HepG2 (cell line): ENCODE measurements around the gene TMOD3. TPM values are rescaled to one million over a fixed set of nuclear protein-coding genes. Genes with fewer than 3 reads are reported as not detected.
A peak's percentile ranks its signal among the peaks of the same experiment; 100 is the strongest.

Experiments used
- ELF4 ChIP-seq: sonication (generic); formaldehyde crosslinking; IDR thresholded peaks from 2 replicates; pipeline ENCODE4 v1.5.0; 2020; ENCODE audit warnings: missing genetic modification reagents, mild to moderate bottlenecking, moderate library complexity, borderline replicate concordance
- ERF ChIP-seq: IDR thresholded peaks from 2 replicates; pipeline ENCODE4 v1.6.1; 2018; ENCODE audit warnings: missing biosample characterization, missing genetic modification reagents
- EZH2 ChIP-seq: conservative IDR thresholded peaks from 2 replicates; pipeline ENCODE4 v1.6.1; 2012; ENCODE audit warnings: mild to moderate bottlenecking, low read depth, low read length, moderate library complexity
- MIXL1 ChIP-seq: IDR thresholded peaks from 2 replicates; pipeline ENCODE4 v1.6.1; 2016
- POLR2AphosphoS2 ChIP-seq: IDR thresholded peaks from 2 replicates; pipeline ENCODE4 v1.6.1; 2011; ENCODE audit warnings: low read depth, low read length, improper control_type of control experiment
- POLR2G ChIP-seq: fragments of 200-400 bp; formaldehyde crosslinking; IDR thresholded peaks from 2 replicates; pipeline ENCODE4 v1.6.1; 2018; ENCODE audit warnings: mild to moderate bottlenecking, low read depth, low read length, moderate library complexity
- RXRB ChIP-seq: IDR thresholded peaks from 2 replicates; pipeline ENCODE4 v1.6.1; 2016; ENCODE audit warnings: borderline replicate concordance, missing genetic modification reagents, missing compliant biosample characterization
- TBX2 ChIP-seq: sonication (generic); formaldehyde crosslinking; IDR thresholded peaks from 2 replicates; pipeline ENCODE4 v1.5.0; 2020; ENCODE audit warnings: missing genetic modification reagents, mild to moderate bottlenecking, borderline replicate concordance
- ZFP36 ChIP-seq: fragments of 150-350 bp; IDR thresholded peaks from 2 replicates; pipeline ENCODE4 v1.6.1; 2018; ENCODE audit warnings: borderline replicate concordance, low read length, low read depth; ENCODE audit not compliant: partially characterized antibody
- ZNF274 ChIP-seq: sonication (generic); formaldehyde crosslinking; IDR thresholded peaks from 2 replicates; pipeline ENCODE4 v1.5.1; 2020; ENCODE audit warnings: mild to moderate bottlenecking, missing genetic modification reagents
- ZNF460 ChIP-seq: sonication (generic); formaldehyde crosslinking; IDR thresholded peaks from 2 replicates; pipeline ENCODE4 v1.5.1; 2020; ENCODE audit warnings: missing genetic modification reagents, mild to moderate bottlenecking, borderline replicate concordance
- ZNF552 ChIP-seq: sonication (generic); formaldehyde crosslinking; IDR thresholded peaks from 2 replicates; pipeline ENCODE4 v1.9.0; 2022; ENCODE audit warnings: missing genetic modification reagents, mild to moderate bottlenecking, borderline replicate concordance
- ZNF629 ChIP-seq: sonication (generic); formaldehyde crosslinking; conservative IDR thresholded peaks from 2 replicates; pipeline ENCODE4 v1.5.0; 2020; ENCODE audit warnings: missing genetic modification reagents
- polyA plus RNA-seq, 8 experiments: library from polyadenylated mRNA; depleted of rRNA in 3 of 8; stranded (reverse) in 7 of 8; unstranded in 1 of 8; fragments of >200 nt; fragmentation: Illumina TruSeq in 4 of 8; extraction: Trizol in 4 of 8; gene quantifications; 2 replicates each; pipeline versions ENCODE4 v1.2.1 to v1.2.3, GENCODE V29; 2011 to 2016; ENCODE audit warnings: low read depth in 4 of 8, missing spikeins in 1 of 8, mixed read lengths in 1 of 8; ENCODE audit not compliant: insufficient read depth in 1 of 8
- total RNA-seq, 5 experiments: library from RNA; depleted of rRNA; stranded (reverse); fragments of >200 nt; fragmentation: Illumina TruSeq; extraction: Trizol; gene quantifications; 2 replicates each; pipeline ENCODE4 v1.2.3, GENCODE V29; 2016; ENCODE audit warnings: low read depth in 1 of 5
- TF ChIP-seq, protein P1 (sequence below): IDR thresholded peaks from 2 replicates; pipeline ENCODE4 v1.6.1; 2016; ENCODE audit warnings: low read depth, control low read depth
- TF ChIP-seq, protein P2 (sequence below): IDR thresholded peaks from 2 replicates; pipeline ENCODE4 v1.6.1; 2016; ENCODE audit warnings: missing genetic modification reagents, missing compliant biosample characterization
- TF ChIP-seq, protein P3 (sequence below): IDR thresholded peaks from 2 replicates; pipeline ENCODE4 v1.6.1; 2012; ENCODE audit warnings: low read length, improper control_type of control experiment
- TF ChIP-seq, protein P4 (sequence below): sonication (generic); formaldehyde crosslinking; IDR thresholded peaks from 2 replicates; pipeline ENCODE4 v1.4.0; 2020; ENCODE audit warnings: missing genetic modification reagents
- TF ChIP-seq, protein P5 (sequence below): sonication (generic); formaldehyde crosslinking; IDR thresholded peaks from 2 replicates; pipeline ENCODE4 v1.5.0; 2020; ENCODE audit warnings: missing genetic modification reagents
- TF ChIP-seq, protein P6 (sequence below): sonication (generic); formaldehyde crosslinking; IDR thresholded peaks from 2 replicates; pipeline ENCODE4 v1.4.0; 2020; ENCODE audit warnings: missing genetic modification reagents, mild to moderate bottlenecking, borderline replicate concordance

TMOD3 gene
- total and polyA plus RNA-seq, 2 of the 13 experiments (the other 11 are each of a cell fraction or from before 2014, with no cell fraction given): 5.1 to 23.2 TPM

DNA sequence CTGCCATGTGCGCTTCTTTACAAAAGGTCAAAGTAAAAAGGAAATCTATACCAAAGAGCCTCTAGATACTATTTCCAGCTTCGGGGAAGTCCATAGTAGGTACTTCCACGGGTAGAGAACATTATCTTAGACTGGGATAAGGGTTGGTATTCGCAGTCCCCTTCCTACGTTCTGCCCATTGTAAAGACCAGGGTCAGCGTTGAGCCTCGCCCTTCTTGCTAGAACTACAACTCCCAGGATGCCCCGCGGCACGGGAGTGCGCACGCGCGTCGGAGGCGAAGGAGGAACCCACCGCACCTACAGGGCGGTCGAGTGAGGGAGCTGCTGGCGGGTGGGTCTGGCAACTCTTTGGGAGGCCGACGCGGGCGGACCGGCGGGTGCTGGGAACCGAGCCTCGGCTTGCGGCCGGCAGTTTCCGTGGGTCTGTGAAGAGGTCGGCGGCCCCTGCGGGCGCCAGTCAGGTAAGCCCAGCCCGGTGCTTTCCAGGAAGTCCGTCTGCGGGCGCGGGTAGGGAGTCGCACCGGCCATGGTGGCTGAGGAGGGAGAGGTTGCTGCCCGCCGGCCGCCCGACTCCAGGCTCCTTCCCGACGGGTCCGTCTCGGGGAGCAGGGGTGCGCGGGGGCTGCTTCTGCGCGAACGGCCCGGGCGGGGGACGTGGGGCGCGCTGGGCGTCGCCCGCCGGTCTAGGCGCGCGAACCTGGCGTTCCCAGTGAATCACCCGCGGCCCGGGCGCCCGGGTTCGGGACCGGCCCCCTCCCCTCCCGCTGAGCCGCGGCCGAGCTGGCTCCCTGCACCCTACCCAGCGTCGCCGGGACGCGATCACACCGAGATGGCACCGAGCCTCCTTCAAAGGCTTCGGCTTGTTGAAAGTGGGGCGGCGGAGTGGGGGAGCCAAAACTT lies at the start of gene TMOD3 (continued):
- TF ChIP-seq, protein P1, sequence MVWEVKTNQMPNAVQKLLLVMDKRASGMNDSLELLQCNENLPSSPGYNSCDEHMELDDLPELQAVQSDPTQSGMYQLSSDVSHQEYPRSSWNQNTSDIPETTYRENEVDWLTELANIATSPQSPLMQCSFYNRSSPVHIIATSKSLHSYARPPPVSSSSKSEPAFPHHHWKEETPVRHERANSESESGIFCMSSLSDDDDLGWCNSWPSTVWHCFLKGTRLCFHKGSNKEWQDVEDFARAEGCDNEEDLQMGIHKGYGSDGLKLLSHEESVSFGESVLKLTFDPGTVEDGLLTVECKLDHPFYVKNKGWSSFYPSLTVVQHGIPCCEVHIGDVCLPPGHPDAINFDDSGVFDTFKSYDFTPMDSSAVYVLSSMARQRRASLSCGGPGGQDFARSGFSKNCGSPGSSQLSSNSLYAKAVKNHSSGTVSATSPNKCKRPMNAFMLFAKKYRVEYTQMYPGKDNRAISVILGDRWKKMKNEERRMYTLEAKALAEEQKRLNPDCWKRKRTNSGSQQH (CRISPR knock-in tag): no peak
- TF ChIP-seq, protein P2, sequence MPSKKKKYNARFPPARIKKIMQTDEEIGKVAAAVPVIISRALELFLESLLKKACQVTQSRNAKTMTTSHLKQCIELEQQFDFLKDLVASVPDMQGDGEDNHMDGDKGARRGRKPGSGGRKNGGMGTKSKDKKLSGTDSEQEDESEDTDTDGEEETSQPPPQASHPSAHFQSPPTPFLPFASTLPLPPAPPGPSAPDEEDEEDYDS (CRISPR knock-in tag): peak; percentile 68
- TF ChIP-seq, protein P3, sequence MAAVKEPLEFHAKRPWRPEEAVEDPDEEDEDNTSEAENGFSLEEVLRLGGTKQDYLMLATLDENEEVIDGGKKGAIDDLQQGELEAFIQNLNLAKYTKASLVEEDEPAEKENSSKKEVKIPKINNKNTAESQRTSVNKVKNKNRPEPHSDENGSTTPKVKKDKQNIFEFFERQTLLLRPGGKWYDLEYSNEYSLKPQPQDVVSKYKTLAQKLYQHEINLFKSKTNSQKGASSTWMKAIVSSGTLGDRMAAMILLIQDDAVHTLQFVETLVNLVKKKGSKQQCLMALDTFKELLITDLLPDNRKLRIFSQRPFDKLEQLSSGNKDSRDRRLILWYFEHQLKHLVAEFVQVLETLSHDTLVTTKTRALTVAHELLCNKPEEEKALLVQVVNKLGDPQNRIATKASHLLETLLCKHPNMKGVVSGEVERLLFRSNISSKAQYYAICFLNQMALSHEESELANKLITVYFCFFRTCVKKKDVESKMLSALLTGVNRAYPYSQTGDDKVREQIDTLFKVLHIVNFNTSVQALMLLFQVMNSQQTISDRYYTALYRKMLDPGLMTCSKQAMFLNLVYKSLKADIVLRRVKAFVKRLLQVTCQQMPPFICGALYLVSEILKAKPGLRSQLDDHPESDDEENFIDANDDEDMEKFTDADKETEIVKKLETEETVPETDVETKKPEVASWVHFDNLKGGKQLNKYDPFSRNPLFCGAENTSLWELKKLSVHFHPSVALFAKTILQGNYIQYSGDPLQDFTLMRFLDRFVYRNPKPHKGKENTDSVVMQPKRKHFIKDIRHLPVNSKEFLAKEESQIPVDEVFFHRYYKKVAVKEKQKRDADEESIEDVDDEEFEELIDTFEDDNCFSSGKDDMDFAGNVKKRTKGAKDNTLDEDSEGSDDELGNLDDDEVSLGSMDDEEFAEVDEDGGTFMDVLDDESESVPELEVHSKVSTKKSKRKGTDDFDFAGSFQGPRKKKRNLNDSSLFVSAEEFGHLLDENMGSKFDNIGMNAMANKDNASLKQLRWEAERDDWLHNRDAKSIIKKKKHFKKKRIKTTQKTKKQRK: no peak
- TF ChIP-seq EZH2 (no peak), ZNF629 (CRISPR knock-in tag) (no peak; the same call in none of the 2 replicates), ZNF552 (CRISPR knock-in tag) (no peak), ZFP36 (no peak), MIXL1 (CRISPR knock-in tag) (0 out of 2 replicates have a peak, but pooled peaks have one; percentile 25), POLR2G (peak; percentile 96), POLR2AphosphoS2 (no peak), TBX2 (CRISPR knock-in tag) (peak; percentile 77), ELF4 (no peak), ZNF274 (CRISPR knock-in tag) (peak; percentile 84; the same call in 1 of the 2 replicates), ZNF460 (CRISPR knock-in tag) (no peak), ERF (CRISPR knock-in tag) (peak; percentile 47; the same call in 1 of the 2 replicates), RXRB (CRISPR knock-in tag) (no peak; the same call in 1 of the 2 replicates)
- TF ChIP-seq, protein P4, sequence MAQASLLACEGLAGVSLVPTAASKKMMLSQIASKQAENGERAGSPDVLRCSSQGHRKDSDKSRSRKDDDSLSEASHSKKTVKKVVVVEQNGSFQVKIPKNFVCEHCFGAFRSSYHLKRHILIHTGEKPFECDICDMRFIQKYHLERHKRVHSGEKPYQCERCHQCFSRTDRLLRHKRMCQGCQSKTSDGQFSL: no peak
- TF ChIP-seq, protein P5, sequence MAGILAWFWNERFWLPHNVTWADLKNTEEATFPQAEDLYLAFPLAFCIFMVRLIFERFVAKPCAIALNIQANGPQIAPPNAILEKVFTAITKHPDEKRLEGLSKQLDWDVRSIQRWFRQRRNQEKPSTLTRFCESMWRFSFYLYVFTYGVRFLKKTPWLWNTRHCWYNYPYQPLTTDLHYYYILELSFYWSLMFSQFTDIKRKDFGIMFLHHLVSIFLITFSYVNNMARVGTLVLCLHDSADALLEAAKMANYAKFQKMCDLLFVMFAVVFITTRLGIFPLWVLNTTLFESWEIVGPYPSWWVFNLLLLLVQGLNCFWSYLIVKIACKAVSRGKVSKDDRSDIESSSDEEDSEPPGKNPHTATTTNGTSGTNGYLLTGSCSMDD (CRISPR knock-in tag): no peak
- TF ChIP-seq, protein P6, sequence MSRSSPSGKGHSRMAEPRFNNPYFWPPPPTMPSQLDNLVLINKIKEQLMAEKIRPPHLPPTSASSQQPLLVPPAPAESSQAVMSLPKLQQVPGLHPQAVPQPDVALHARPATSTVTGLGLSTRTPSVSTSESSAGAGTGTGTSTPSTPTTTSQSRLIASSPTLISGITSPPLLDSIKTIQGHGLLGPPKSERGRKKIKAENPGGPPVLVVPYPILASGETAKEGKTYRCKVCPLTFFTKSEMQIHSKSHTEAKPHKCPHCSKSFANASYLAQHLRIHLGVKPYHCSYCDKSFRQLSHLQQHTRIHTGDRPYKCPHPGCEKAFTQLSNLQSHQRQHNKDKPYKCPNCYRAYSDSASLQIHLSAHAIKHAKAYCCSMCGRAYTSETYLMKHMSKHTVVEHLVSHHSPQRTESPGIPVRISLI (CRISPR knock-in tag): no peak; the same call in 1 of the 2 replicates
